ENCODE data around the gene TMIGD2.

Gene TMIGD2

GRCh38 chr19:4313847-4314490 lies 11.8 kb upstream of the TMIGD2 start:
- no peak for TF ChIP-seq GATA2 (IDR thresholded peaks at IDR 0.05; ENCODE audit: low read depth, low read length)
- TF ChIP-seq GATA3 (IDR thresholded peaks at IDR 0.05; ENCODE audit: low read depth, low read length), result no peak

GRCh38 chr19:4310247-4311121 lies 8.3 kb upstream of the TMIGD2 start:
- TF ChIP-seq GATA2 (IDR thresholded peaks at IDR 0.05; ENCODE audit: low read depth, low read length), result no peak
- no peak for TF ChIP-seq GATA3 (IDR thresholded peaks at IDR 0.05; ENCODE audit: low read depth, low read length)

- TF ChIP-seq GATA2 (IDR thresholded peaks at IDR 0.05; ENCODE audit: low read depth, low read length), result no peak
- no peak for TF ChIP-seq GATA3 (IDR thresholded peaks at IDR 0.05; ENCODE audit: low read depth, low read length)
These were observed 3.5 kb upstream of the TMIGD2 start for GRCh38 chr19:4305659-4306058.

GRCh38 chr19:4305257-4305612 lies 3.0 kb upstream of the TMIGD2 start:
- no peak for TF ChIP-seq GATA2 (IDR thresholded peaks at IDR 0.05; ENCODE audit: low read depth, low read length)

- TF ChIP-seq GATA2 (IDR thresholded peaks at IDR 0.05; ENCODE audit: low read depth, low read length) (no peak), GATA3 (IDR thresholded peaks at IDR 0.05; ENCODE audit: low read depth, low read length) (no peak)
These were observed 2.5 kb upstream of the TMIGD2 start, which contains the start of gene FSD1 for GRCh38 chr19:4304538-4305256. Gene FSD1, plus strand, starts transcription at chr19:4304598. Its CDS starts 149 bp downstream, at chr19:4304747.

GRCh38 chr19:4303819-4304537 lies 1.8 kb upstream of the TMIGD2 start:
- no peak for TF ChIP-seq GATA3 (IDR thresholded peaks at IDR 0.05; ENCODE audit: low read depth, low read length)
- TF ChIP-seq GATA2 (IDR thresholded peaks at IDR 0.05; ENCODE audit: low read depth, low read length), result no peak

- no peak for TF ChIP-seq GATA2 (IDR thresholded peaks at IDR 0.05; ENCODE audit: low read depth, low read length)
- TF ChIP-seq GATA3 (IDR thresholded peaks at IDR 0.05; ENCODE audit: low read depth, low read length), result no peak
These were observed 473 bp downstream of the TMIGD2 start for GRCh38 chr19:4301590-4302242.

GRCh38 chr19:4300589-4300988 lies 1.6 kb downstream of the TMIGD2 start:
- TF ChIP-seq GATA2 (IDR thresholded peaks at IDR 0.05; ENCODE audit: low read depth, low read length) (no peak), GATA3 (IDR thresholded peaks at IDR 0.05; ENCODE audit: low read depth, low read length) (no peak)

GRCh38 chr19:4298810-4299550 lies 3.2 kb downstream of the TMIGD2 start:
- TF ChIP-seq GATA2 (IDR thresholded peaks at IDR 0.05; ENCODE audit: low read depth, low read length) (no peak), GATA3 (IDR thresholded peaks at IDR 0.05; ENCODE audit: low read depth, low read length) (no peak)

- TF ChIP-seq GATA2 (IDR thresholded peaks at IDR 0.05; ENCODE audit: low read depth, low read length) (no peak), GATA3 (IDR thresholded peaks at IDR 0.05; ENCODE audit: low read depth, low read length) (no peak)
These were observed 4.0 kb downstream of the TMIGD2 start for GRCh38 chr19:4297901-4298809.

GRCh38 chr19:4295972-4296771 lies 6.0 kb downstream of the TMIGD2 start:
- no peak for TF ChIP-seq GATA3 (IDR thresholded peaks at IDR 0.05; ENCODE audit: low read depth, low read length)
- no peak for TF ChIP-seq GATA2 (IDR thresholded peaks at IDR 0.05; ENCODE audit: low read depth, low read length)

All from SH-SY5Y (cell line).